HL-60 (cell line): ENCODE results near the gene TPX2.

ENCODE experiments used
- DNase-seq, 2 experiments: peaks; one replicate each; pipeline ENCODE4 v3.0.0-alpha.2; 2010 to 2020; ENCODE audit warnings: low read depth in 1 of 2, low spot score in 1 of 2
- H3K27ac ChIP-seq: fragments of 250-450 bp; sonication (Bioruptor Pico); replicated peaks from 2 replicates; pipeline ENCODE4 v1.5.1; 2020; ENCODE audit warnings: mild to moderate bottlenecking, moderate library complexity
- H3K27me3 ChIP-seq: fragments of 250-450 bp; sonication (Bioruptor Pico); 2 replicates; pipeline ENCODE4 v1.5.1; 2021; ENCODE audit warnings: mild to moderate bottlenecking, moderate library complexity; ENCODE audit not compliant: insufficient read depth, poor library complexity, severe bottlenecking
- H3K4me3 ChIP-seq: replicated peaks from 2 replicates; pipeline ENCODE4 v1.5.1; 2011; ENCODE audit warnings: mild to moderate bottlenecking, control low read depth, low read length; ENCODE audit not compliant: insufficient read depth
- CTCF ChIP-seq: IDR thresholded peaks from one replicate; pipeline ENCODE4 v1.5.1; 2011; ENCODE audit warnings: low read length, control low read depth, inconsistent platforms; ENCODE audit not compliant: insufficient read depth
- GABPA ChIP-seq: IDR thresholded peaks from 2 replicates; pipeline ENCODE4 v1.6.1; 2012; ENCODE audit warnings: low read depth
- POLR2AphosphoS5 ChIP-seq: IDR thresholded peaks from 2 replicates; pipeline ENCODE4 v1.6.1; 2012; ENCODE audit warnings: low read depth
- REST ChIP-seq: IDR thresholded peaks from 2 replicates; pipeline ENCODE4 v1.6.1; 2012; ENCODE audit warnings: low read depth; ENCODE audit not compliant: insufficient replicate concordance
- SPI1 ChIP-seq: IDR thresholded peaks from 2 replicates; pipeline ENCODE4 v1.6.1; 2012; ENCODE audit warnings: low read depth, mild to moderate bottlenecking, borderline replicate concordance

TPX2 gene

GRCh38 chr20:31706607-31707257, 32.4 kb upstream of the TPX2 start:
- H3K27ac ChIP-seq: peak overlapping the region; percentile 66
- H3K4me3 ChIP-seq: no peak overlapping the region
- no peaks in the 10 kb centered on the region for H3K27me3 ChIP-seq
- no peak for TF ChIP-seq CTCF
- TF ChIP-seq REST: no peak
- TF ChIP-seq GABPA: no peak
- peak; percentile 68 for TF ChIP-seq POLR2AphosphoS5
- DNase-seq: peak; percentile 66 to 81

- no peak overlapping the region for H3K4me3 ChIP-seq
- no peak for DNase-seq
- no peaks in the 10 kb centered on the region for H3K27me3 ChIP-seq
- H3K27ac ChIP-seq: peak overlapping the region; percentile 66
- TF ChIP-seq SPI1: no peak
- no peak for TF ChIP-seq POLR2AphosphoS5
- TF ChIP-seq REST: no peak
- no peak for TF ChIP-seq GABPA
- no peak for TF ChIP-seq CTCF
Observed at GRCh38 chr20:31707258-31707615, 31.9 kb upstream of the TPX2 start.

- Histone ChIP-seq H3K27ac (peak overlapping the region; percentile 51), H3K27me3 (no peaks in the 10 kb centered on the region), H3K4me3 (no peak overlapping the region)
- TF ChIP-seq REST (no peak), POLR2AphosphoS5 (peak; percentile 89), CTCF (no peak), SPI1 (0 out of 2 replicates have a peak, but pooled peaks have one; percentile 22), GABPA (no peak)
- peak; percentile 59 to 87 for DNase-seq
Observed at GRCh38 chr20:31707994-31708735, 30.9 kb upstream of the TPX2 start.
